Airway epithelial cell (primary cell): ENCODE results near the gene PARP6. TPM values are rescaled to one million over a fixed set of nuclear protein-coding genes. Genes with fewer than 3 reads are reported as not detected.

Experiments used
- total RNA-seq: library from RNA; depleted of rRNA; stranded (reverse); fragments of >200 nt; gene quantifications from 2 replicates; pipeline ENCODE4 v1.2.3, GENCODE V29; 2015

The PARP6 gene
- total RNA-seq: 7.5 and 11.1 TPM in 2 replicates

GRCh38 chr15:72272213-72272996, at the start of gene PARP6:
Gene PARP6, minus strand, starts transcription at chr15:72272554. Its CDS starts 5,077 bp downstream, at chr15:72267477.

GRCh38 chr15:72319985-72320671, 47.8 kb upstream of the PARP6 start, which contains the start of gene CELF6:
Gene CELF6, minus strand, starts transcription at chr15:72320157. Its CDS starts 283 bp downstream, at chr15:72319874.

GRCh38 chr15:72231066-72231832, 41.1 kb downstream of the PARP6 start, which contains the start of gene PKM:
Gene PKM, minus strand, starts transcription at chr15:72231190. Its CDS starts 12,093 bp downstream, at chr15:72219097.

GRCh38 chr15:72197460-72198355, 74.6 kb downstream of the PARP6 start, which contains the start of gene GRAMD2A:
Gene GRAMD2A, minus strand, starts transcription at chr15:72197787.

Other genes starting within 250 kb of the PARP6 start
- 15.6 and 21.5 TPM in 2 replicates for gene MYO9A, start 154.4 kb downstream of the PARP6 start, total RNA-seq
- 3.0 and 3.5 TPM in 2 replicates for gene SENP8, start 154.2 kb downstream of the PARP6 start, total RNA-seq
- gene GRAMD2A, start 74.8 kb downstream of the PARP6 start, total RNA-seq: 7.3 and 10.2 TPM in 2 replicates
- gene PKM, start 41.4 kb downstream of the PARP6 start, total RNA-seq: 1,783 and 1,936 TPM in 2 replicates
- gene CELF6, start 47.6 kb upstream of the PARP6 start, total RNA-seq: 0.35 TPM in 1 of 2 replicates, not detected in the other
- 43.8 and 44.4 TPM in 2 replicates for gene HEXA, start 103.5 kb upstream of the PARP6 start, total RNA-seq
- gene TMEM202, start 125.8 kb upstream of the PARP6 start, total RNA-seq: not detected in 2 replicates
- gene ARIH1, start 201.8 kb upstream of the PARP6 start, total RNA-seq: 27.9 and 43.6 TPM in 2 replicates